ENCODE measurements around the gene IL26.
A peak's percentile ranks its signal among the peaks of the same experiment; 100 is the strongest.
"Not testable (repeated sequence)": the region's sequence is repeated elsewhere in the genome, so short reads cannot be mapped to it uniquely, and the experiment has no call there.

IL26 gene

GRCh38 chr12:68239309-68239982 lies 13.8 kb upstream of the IL26 start:
- DNase-seq, result no peak

- DNase-seq, result no peak
Observed at GRCh38 chr12:68237619-68238018, 12.0 kb upstream of the IL26 start.

GRCh38 chr12:68237078-68237477 lies 11.5 kb upstream of the IL26 start:
- DNase-seq, result no peak

- no peak for DNase-seq
Observed at GRCh38 chr12:68236421-68237059, 10.9 kb upstream of the IL26 start.

- DNase-seq, result no peak
Observed at GRCh38 chr12:68235576-68235975, 10.0 kb upstream of the IL26 start.

GRCh38 chr12:68234140-68234539 lies 8.5 kb upstream of the IL26 start:
- DNase-seq, result no peak

- DNase-seq, result no peak
Observed at GRCh38 chr12:68233498-68233897, 7.9 kb upstream of the IL26 start.

GRCh38 chr12:68231691-68232090 lies 6.1 kb upstream of the IL26 start:
- no peak for DNase-seq

- no peak for DNase-seq
Observed at GRCh38 chr12:68231229-68231628, 5.6 kb upstream of the IL26 start.

GRCh38 chr12:68229956-68230355 lies 4.3 kb upstream of the IL26 start:
- no peak for DNase-seq

GRCh38 chr12:68227356-68227755 lies 1.7 kb upstream of the IL26 start:
- DNase-seq, result no peak

GRCh38 chr12:68224613-68225285 lies 861 bp downstream of the IL26 start:
- no peak for DNase-seq

- DNase-seq, result peak; percentile 66
Observed at GRCh38 chr12:68223067-68223747, 2.4 kb downstream of the IL26 start.

GRCh38 chr12:68222326-68222725 lies 3.3 kb downstream of the IL26 start:
- DNase-seq, result no peak

- no peak for DNase-seq
Observed at GRCh38 chr12:68221497-68221896, 4.1 kb downstream of the IL26 start.

GRCh38 chr12:68210875-68211274 lies 14.7 kb downstream of the IL26 start:
- DNase-seq, result no peak

- DNase-seq, result not testable (repeated sequence)
Observed at GRCh38 chr12:68209048-68209728, 16.4 kb downstream of the IL26 start.

- DNase-seq, result no peak
Observed at GRCh38 chr12:68207276-68207675, 18.3 kb downstream of the IL26 start.

- no peak for DNase-seq
Observed at GRCh38 chr12:68206446-68206845, 19.2 kb downstream of the IL26 start.

GRCh38 chr12:68203460-68203875 lies 22.1 kb downstream of the IL26 start:
- DNase-seq, result no peak

GRCh38 chr12:68200854-68201253 lies 24.8 kb downstream of the IL26 start:
- DNase-seq, result no peak

GRCh38 chr12:68199127-68199526 lies 26.5 kb downstream of the IL26 start:
- DNase-seq, result no peak
